ENCODE results near the gene BPTF. TPM values are rescaled to one million over a fixed set of nuclear protein-coding genes. Genes with fewer than 3 reads are reported as not detected.

The BPTF gene
- total and polyA plus RNA-seq, 2 of the 13 experiments (the other 11 are each of a cell fraction or from before 2014, with no cell fraction given), result 43.5 to 66.1 TPM

- TF ChIP-seq ZNF580 (CRISPR knock-in tag; IDR thresholded peaks at IDR 0.05; ENCODE audit: borderline replicate concordance, low read depth) (peak; percentile 43; the same call in 1 of the 2 replicates), ZHX1 (CRISPR knock-in tag; IDR thresholded peaks at IDR 0.05; ENCODE audit: low read depth) (peak; percentile 85), ZNF234 (CRISPR knock-in tag; conservative IDR thresholded peaks at IDR 0.05) (no peak), USF2 (IDR thresholded peaks at IDR 0.05; ENCODE audit: low read depth, low read length) (peak; percentile 14; the same call in 1 of the 2 replicates), USF2 (CRISPR knock-in tag; IDR thresholded peaks at IDR 0.05; ENCODE audit: borderline replicate concordance) (no peak), ZNF800 (CRISPR knock-in tag; IDR thresholded peaks at IDR 0.05) (no peak), ZKSCAN1 (IDR thresholded peaks at IDR 0.05; ENCODE audit: low read length) (no peak), SALL2 (CRISPR knock-in tag; IDR thresholded peaks at IDR 0.05) (0 out of 2 replicates have a peak, but pooled peaks have one; percentile 38), ATF5 (CRISPR knock-in tag; IDR thresholded peaks at IDR 0.05; ENCODE audit: low read depth) (no peak), ZNF772 (CRISPR knock-in tag; IDR thresholded peaks at IDR 0.05) (peak; percentile 86; the same call in 1 of the 2 replicates), HDAC1 (CRISPR knock-in tag; IDR thresholded peaks at IDR 0.05) (peak; percentile 58), ZNF839 (CRISPR knock-in tag; IDR thresholded peaks at IDR 0.05; ENCODE audit: borderline replicate concordance) (no peak), ZNF543 (CRISPR knock-in tag; IDR thresholded peaks at IDR 0.05) (no peak), ZNF574 (CRISPR knock-in tag; IDR thresholded peaks at IDR 0.05) (peak; percentile 73), ZNF274 (CRISPR knock-in tag; IDR thresholded peaks at IDR 0.05) (no peak), NCOA5 (CRISPR knock-in tag; IDR thresholded peaks at IDR 0.05) (no peak), CBX5 (CRISPR knock-in tag; IDR thresholded peaks at IDR 0.05; ENCODE audit: borderline replicate concordance) (peak; percentile 31; the same call in 1 of the 2 replicates)
These were observed 204.4 kb downstream of the BPTF start (continued) for GRCh38 chr17:68029512-68030215.

All from HepG2 (cell line).